K562 (cell line): ENCODE measurements around the gene PNKD. TPM values are rescaled to one million over a fixed set of nuclear protein-coding genes. Genes with fewer than 3 reads are reported as not detected.

Experiments
- ATAC-seq: fragments of 200-7000 bp; cut with Tn5 transposase; 3 replicates; pipeline ENCODE4 v1.9.1; 2020; ENCODE audit warnings: moderate library complexity
- BruUV-seq: library from RNA; stranded (reverse); fragments of 400-500 nt; replicated peaks from 2 replicates; lab custom pipeline; 2021; lab: Mats Ljungman, UMichigan
- CTCF ChIA-PET: fragments of 300-600 bp; formaldehyde crosslinking; extraction: SDS; loops from one replicate; lab custom pipeline; 2021; ENCODE audit warnings: low intra/inter-chr PET ratio; lab: Yijun Ruan, JAX
- POLR2A ChIA-PET: fragments of 300-600, 350-650 bp; sonication (Branson Sonifier 250); formaldehyde crosslinking; extraction: SDS; loops from one replicate; lab custom pipeline; 2021; ENCODE audit warnings: antibody characterized with exemption, inconsistent platforms; lab: Yijun Ruan, JAX
- DNase-seq, 4 experiments: peaks; one replicate each; pipeline versions ENCODE4 v3.0.0 to v3.0.0-alpha.2; 2011 to 2018; ENCODE audit warnings: low spot score in 3 of 4, mixed read lengths in 3 of 4; ENCODE audit errors: extremely low read depth in 1 of 4
- FAIRE-seq: peaks from 2 replicates; lab custom pipeline; 2011; peaks lifted over from hg19 to GRCh38; lab: Jason Lieb, UNC
- H2AFZ ChIP-seq: 2 replicates; pipeline ENCODE4 v1.6.0; 2011; ENCODE audit warnings: low read depth, low read length, control low read depth, inconsistent platforms
- H3K27ac ChIP-seq: fragments of 200-600 bp; 3 replicates; pipeline ENCODE4 v1.8.0; 2011; ENCODE audit warnings: low read depth, mild to moderate bottlenecking, control low read depth, inconsistent platforms, low read length, moderate library complexity, mixed read lengths; ENCODE audit errors: extremely low read depth
- H3K27me3 ChIP-seq, 2 experiments: fragments of 300-600 bp in 1 of 2; 2 replicates in 1 of 2; 3 replicates in 1 of 2; pipeline versions ENCODE4 v1.6.0 to v1.8.0; 2011; ENCODE audit warnings: inconsistent platforms in 2 of 2, low read length in 2 of 2, mild to moderate bottlenecking in 1 of 2, mixed read lengths in 1 of 2, moderate library complexity in 1 of 2; ENCODE audit not compliant: control insufficient read depth in 2 of 2, insufficient read depth in 2 of 2
- H3K36me3 ChIP-seq: fragments of 300-600 bp; 3 replicates; pipeline ENCODE4 v1.8.0; 2011; ENCODE audit warnings: mild to moderate bottlenecking, low read length, inconsistent platforms; ENCODE audit not compliant: control insufficient read depth, insufficient read depth
- H3K4me1 ChIP-seq, 2 experiments: fragments of 200-600 bp in 1 of 2; replicated peaks in 1 of 2; 2 replicates in 1 of 2; 3 replicates in 1 of 2; pipeline versions ENCODE4 v1.5.1 to v1.8.0; 2011; ENCODE audit warnings: inconsistent platforms in 2 of 2, low read length in 2 of 2, mild to moderate bottlenecking in 1 of 2, mixed read lengths in 1 of 2, moderate library complexity in 1 of 2; ENCODE audit not compliant: control insufficient read depth in 2 of 2, insufficient read depth in 2 of 2
- H3K4me2 ChIP-seq: 2 replicates; pipeline ENCODE4 v1.6.1; 2011; ENCODE audit warnings: low read length, control low read depth, inconsistent platforms, mixed read lengths; ENCODE audit not compliant: insufficient read depth
- H3K4me3 ChIP-seq: fragments of 200-600 bp; sonication (generic), shearing (Covaris generic); 2 replicates; pipeline ENCODE4 v1.5.1; 2016; ENCODE audit warnings: control low read depth, inconsistent platforms
- H3K79me2 ChIP-seq: fragments of 200-600 bp; 3 replicates; pipeline ENCODE4 v1.8.0; 2011; ENCODE audit warnings: low read length, inconsistent platforms; ENCODE audit not compliant: control insufficient read depth, insufficient read depth
- H3K9ac ChIP-seq, 2 experiments: 2 replicates each; pipeline versions ENCODE4 v1.6.0 to v1.6.1; 2011; ENCODE audit warnings: low read depth in 2 of 2, low read length in 2 of 2, control low read depth in 1 of 2, inconsistent platforms in 1 of 2, mild to moderate bottlenecking in 1 of 2, mixed read lengths in 1 of 2; ENCODE audit not compliant: insufficient read depth in 1 of 2
- H3K9me1 ChIP-seq: one replicate; pipeline ENCODE4 v1.6.0; 2011; ENCODE audit warnings: inconsistent platforms, mild to moderate bottlenecking, low read length, moderate library complexity; ENCODE audit not compliant: control insufficient read depth, insufficient read depth
- H3K9me3 ChIP-seq: replicated peaks from 2 replicates; pipeline ENCODE4 v1.5.1; 2011; ENCODE audit warnings: low read depth, low read length, inconsistent platforms; ENCODE audit not compliant: control insufficient read depth, insufficient read depth
- H4K20me1 ChIP-seq: replicated peaks from 2 replicates; pipeline ENCODE4 v1.6.1; 2011; ENCODE audit warnings: low read length, inconsistent platforms, mixed read lengths; ENCODE audit not compliant: control insufficient read depth, insufficient read depth
- MEIS2 ChIP-seq: fragments of 450-650 bp; IDR thresholded peaks from 2 replicates; pipeline ENCODE4 v1.6.1; 2014; ENCODE audit warnings: mild to moderate bottlenecking; ENCODE audit not compliant: partially characterized antibody
- TOE1 ChIP-seq, 2 experiments: fragments of 450-650 bp in 1 of 2; sonication (generic) in 1 of 2; formaldehyde crosslinking in 1 of 2; IDR thresholded peaks; 2 replicates each; pipeline versions ENCODE4 v1.7.1 to v1.8.0; 2016 to 2022; ENCODE audit warnings: borderline replicate concordance in 2 of 2, mild to moderate bottlenecking in 2 of 2, antibody characterized with exemption in 1 of 2, inconsistent platforms in 1 of 2, low read depth in 1 of 2, missing genetic modification reagents in 1 of 2, moderate library complexity in 1 of 2
- ZNF3 ChIP-seq: fragments of 250-450 bp; sonication (Bioruptor Pico); IDR thresholded peaks from 2 replicates; pipeline ENCODE4 v1.5.0; 2021; ENCODE audit warnings: mild to moderate bottlenecking, moderate library complexity
- ZNF395 ChIP-seq: fragments of 200-800 bp; sonication (Bioruptor generic); IDR thresholded peaks from 2 replicates; pipeline ENCODE4 v1.6.1; 2017; ENCODE audit warnings: missing genetic modification characterization, missing compliant biosample characterization
- ZNF583 ChIP-seq: fragments of 250-450 bp; sonication (Bioruptor Pico); IDR thresholded peaks from 2 replicates; pipeline ENCODE4 v1.4.0; 2020
- ZSCAN32 ChIP-seq: fragments of 450-650 bp; formaldehyde crosslinking; IDR thresholded peaks from 2 replicates; pipeline ENCODE4 v1.4.0; 2020; ENCODE audit warnings: mild to moderate bottlenecking, moderate library complexity
- WGBS: fragments of 100-300 bp; shearing (Covaris generic); methylation state at CpG from one replicate; pipeline ENCODE4 v1.1.6; 2016; ENCODE audit warnings: low coverage, mixed read lengths; ENCODE audit not compliant: insufficient coverage; ENCODE audit errors: missing lambda C conversion rate; 5-methylcytosine and 5-hydroxymethylcytosine counted together
- in situ Hi-C: fragments of 300-500 bp; cut with MboI; formaldehyde crosslinking; loops from 4 replicates; pipeline ENCODE4 v1.15.0; 2018; ENCODE audit warnings: inconsistent platforms, mixed read lengths
- intact Hi-C: fragments of 100-400 bp; cut with micrococcal nuclease; formaldehyde crosslinking; loops from 2 replicates; pipeline ENCODE4 v1.14.2; 2022
- polyA plus RNA-seq, 8 experiments: library from polyadenylated mRNA; depleted of rRNA in 4 of 8; stranded (reverse) in 5 of 8; unstranded in 3 of 8; fragments of >200 nt; fragmentation: Nextera tagmentation in 2 of 8; fragmentation: Illumina TruSeq in 1 of 8; extraction: Ambion mirVana in 2 of 8; extraction: Trizol in 1 of 8; gene quantifications; 2 replicates each; pipeline versions ENCODE4 v1.2.1 to v1.2.3, GENCODE V29; 2011 to 2014; ENCODE audit warnings: inconsistent platforms in 1 of 8, missing spikeins in 1 of 8
- total RNA-seq, 7 experiments: library from RNA; depleted of rRNA in 6 of 7; stranded (reverse); fragments of >200 nt in 6 of 7; fragmentation: Illumina TruSeq in 2 of 7; extraction: Trizol in 2 of 7; gene quantifications; 2 replicates each; pipeline versions ENCODE4 v1.2.1 to v1.2.3, GENCODE V29; 2011 to 2021; ENCODE audit warnings: low replicate concordance in 1 of 7
- TF ChIP-seq, protein P1 (sequence below): fragments of 250-450 bp; sonication (Bioruptor Pico); IDR thresholded peaks from 2 replicates; pipeline ENCODE4 v1.5.1; 2021; ENCODE audit warnings: mild to moderate bottlenecking
- TF ChIP-seq, protein P2 (sequence below): fragments of 250-450 bp; sonication (Bioruptor Pico); IDR thresholded peaks from 2 replicates; pipeline ENCODE4 v1.5.0; 2020; ENCODE audit warnings: mild to moderate bottlenecking, borderline replicate concordance
- TF ChIP-seq, protein P3 (sequence below): fragments of 250-450 bp; sonication (Bioruptor Pico); IDR thresholded peaks from 2 replicates; pipeline ENCODE4 v1.4.0; 2020

PNKD gene
- total and polyA plus RNA-seq, 9 of the 15 experiments (the other 6 are each of a cell fraction or from before 2014, with no cell fraction given): 26.0 to 105 (median 60.1) TPM

DNA sequence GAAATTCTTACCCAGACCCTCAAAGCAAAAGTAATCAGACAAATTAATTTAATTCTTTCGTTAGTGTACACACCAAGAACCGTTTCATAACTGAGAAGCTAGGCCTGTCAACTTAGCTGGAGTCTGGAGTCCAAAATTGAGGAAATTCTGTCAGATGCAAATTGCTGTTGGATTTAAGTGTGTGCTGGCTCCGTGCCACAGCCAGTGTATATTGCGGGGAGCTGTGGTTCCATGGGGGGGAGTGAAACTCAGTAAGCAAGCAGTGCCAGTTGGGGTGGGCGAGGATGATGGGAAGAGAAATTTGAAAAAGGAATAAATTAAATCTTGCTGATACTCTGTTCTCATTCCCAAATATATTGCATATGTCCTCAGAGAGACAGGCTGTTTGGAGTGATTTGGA, 49.3 kb upstream of the PNKD start (continued):
- TF ChIP-seq, protein P1, sequence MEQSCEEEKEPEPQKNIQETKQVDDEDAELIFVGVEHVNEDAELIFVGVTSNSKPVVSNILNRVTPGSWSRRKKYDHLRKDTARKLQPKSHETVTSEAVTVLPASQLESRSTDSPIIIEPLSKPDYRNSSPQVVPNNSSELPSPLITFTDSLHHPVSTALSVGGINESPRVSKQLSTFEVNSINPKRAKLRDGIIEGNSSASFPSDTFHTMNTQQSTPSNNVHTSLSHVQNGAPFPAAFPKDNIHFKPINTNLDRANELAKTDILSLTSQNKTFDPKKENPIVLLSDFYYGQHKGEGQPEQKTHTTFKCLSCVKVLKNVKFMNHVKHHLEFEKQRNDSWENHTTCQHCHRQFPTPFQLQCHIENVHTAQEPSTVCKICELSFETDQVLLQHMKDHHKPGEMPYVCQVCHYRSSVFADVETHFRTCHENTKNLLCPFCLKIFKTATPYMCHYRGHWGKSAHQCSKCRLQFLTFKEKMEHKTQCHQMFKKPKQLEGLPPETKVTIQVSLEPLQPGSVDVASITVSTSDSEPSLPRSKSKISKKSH (CRISPR knock-in tag): no peak
- TF ChIP-seq ZNF3 (CRISPR knock-in tag) (no peak), TOE1 (IDR thresholded peaks at IDR 0.05; ENCODE audit: borderline replicate concordance) (no peak), TOE1 (CRISPR knock-in tag; IDR thresholded peaks at IDR 0.05; ENCODE audit: borderline replicate concordance, low read depth) (no peak)
- TF ChIP-seq, protein P2, sequence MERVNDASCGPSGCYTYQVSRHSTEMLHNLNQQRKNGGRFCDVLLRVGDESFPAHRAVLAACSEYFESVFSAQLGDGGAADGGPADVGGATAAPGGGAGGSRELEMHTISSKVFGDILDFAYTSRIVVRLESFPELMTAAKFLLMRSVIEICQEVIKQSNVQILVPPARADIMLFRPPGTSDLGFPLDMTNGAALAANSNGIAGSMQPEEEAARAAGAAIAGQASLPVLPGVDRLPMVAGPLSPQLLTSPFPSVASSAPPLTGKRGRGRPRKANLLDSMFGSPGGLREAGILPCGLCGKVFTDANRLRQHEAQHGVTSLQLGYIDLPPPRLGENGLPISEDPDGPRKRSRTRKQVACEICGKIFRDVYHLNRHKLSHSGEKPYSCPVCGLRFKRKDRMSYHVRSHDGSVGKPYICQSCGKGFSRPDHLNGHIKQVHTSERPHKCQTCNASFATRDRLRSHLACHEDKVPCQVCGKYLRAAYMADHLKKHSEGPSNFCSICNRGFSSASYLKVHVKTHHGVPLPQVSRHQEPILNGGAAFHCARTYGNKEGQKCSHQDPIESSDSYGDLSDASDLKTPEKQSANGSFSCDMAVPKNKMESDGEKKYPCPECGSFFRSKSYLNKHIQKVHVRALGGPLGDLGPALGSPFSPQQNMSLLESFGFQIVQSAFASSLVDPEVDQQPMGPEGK (CRISPR knock-in tag): no peak
- TF ChIP-seq, all 486 proteins: peak for 0

DNA sequence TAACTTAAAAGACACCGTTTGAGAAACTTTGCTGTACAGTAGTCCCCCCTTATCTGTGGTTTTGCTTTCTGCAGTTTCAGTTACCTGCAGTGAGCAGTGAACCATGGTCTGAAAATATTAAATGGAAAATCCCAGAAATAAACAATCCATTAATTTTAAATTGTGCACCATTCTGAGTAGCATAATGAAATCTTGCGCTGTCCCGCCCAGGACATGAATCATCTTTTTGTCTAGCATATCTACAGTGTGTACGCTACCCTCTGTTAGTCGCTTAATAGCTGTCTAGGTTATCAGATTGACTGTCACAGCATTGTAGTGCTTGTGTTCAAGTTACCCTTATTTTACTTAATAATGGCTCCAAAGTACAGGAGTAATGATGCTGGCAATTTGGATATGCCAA, 47.3 kb upstream of the PNKD start:
- no TSS peak for BruUV-seq
- ATAC-seq (peak; percentile 76), DNase-seq (peak in 1 of 4 experiments; percentile 6), FAIRE-seq (no peak)
- intact Hi-C loops (no loop called here), in situ Hi-C loops (no loop called here)
- H3K4me1 ChIP-seq: peaks cover 0 to 15% of the 10 kb centered on the region in 2 experiments; a peak in 4 of 5 replicates
- POLR2A ChIA-PET: no interaction called here
- H3K4me2 ChIP-seq: no peak overlapping the region
- 29% methylated on average over 5 of the region's 5 CpGs for WGBS
- H3K27me3 ChIP-seq: no peaks in the 10 kb centered on the region
- no peak overlapping the region for H3K4me3 ChIP-seq
- H2AFZ ChIP-seq: no peak overlapping the region
- H4K20me1 ChIP-seq: peaks cover 9% of the 10 kb centered on the region; the same call in 1 of the 2 replicates
- peaks cover 50% of the 10 kb centered on the region for H3K79me2 ChIP-seq
- peaks cover 51% of the 10 kb centered on the region; the same call in 2 of the 3 replicates for H3K36me3 ChIP-seq
- no peak overlapping the region for H3K9ac ChIP-seq
- CTCF ChIA-PET: no interaction called here
- H3K9me1 ChIP-seq: no peaks in the 10 kb centered on the region
- H3K9me3 ChIP-seq: no peaks in the 10 kb centered on the region
- H3K27ac ChIP-seq: no peak overlapping the region; the same call in 2 of the 3 replicates
- TF ChIP-seq MEIS2: peak; percentile 79
- TF ChIP-seq, protein P3, sequence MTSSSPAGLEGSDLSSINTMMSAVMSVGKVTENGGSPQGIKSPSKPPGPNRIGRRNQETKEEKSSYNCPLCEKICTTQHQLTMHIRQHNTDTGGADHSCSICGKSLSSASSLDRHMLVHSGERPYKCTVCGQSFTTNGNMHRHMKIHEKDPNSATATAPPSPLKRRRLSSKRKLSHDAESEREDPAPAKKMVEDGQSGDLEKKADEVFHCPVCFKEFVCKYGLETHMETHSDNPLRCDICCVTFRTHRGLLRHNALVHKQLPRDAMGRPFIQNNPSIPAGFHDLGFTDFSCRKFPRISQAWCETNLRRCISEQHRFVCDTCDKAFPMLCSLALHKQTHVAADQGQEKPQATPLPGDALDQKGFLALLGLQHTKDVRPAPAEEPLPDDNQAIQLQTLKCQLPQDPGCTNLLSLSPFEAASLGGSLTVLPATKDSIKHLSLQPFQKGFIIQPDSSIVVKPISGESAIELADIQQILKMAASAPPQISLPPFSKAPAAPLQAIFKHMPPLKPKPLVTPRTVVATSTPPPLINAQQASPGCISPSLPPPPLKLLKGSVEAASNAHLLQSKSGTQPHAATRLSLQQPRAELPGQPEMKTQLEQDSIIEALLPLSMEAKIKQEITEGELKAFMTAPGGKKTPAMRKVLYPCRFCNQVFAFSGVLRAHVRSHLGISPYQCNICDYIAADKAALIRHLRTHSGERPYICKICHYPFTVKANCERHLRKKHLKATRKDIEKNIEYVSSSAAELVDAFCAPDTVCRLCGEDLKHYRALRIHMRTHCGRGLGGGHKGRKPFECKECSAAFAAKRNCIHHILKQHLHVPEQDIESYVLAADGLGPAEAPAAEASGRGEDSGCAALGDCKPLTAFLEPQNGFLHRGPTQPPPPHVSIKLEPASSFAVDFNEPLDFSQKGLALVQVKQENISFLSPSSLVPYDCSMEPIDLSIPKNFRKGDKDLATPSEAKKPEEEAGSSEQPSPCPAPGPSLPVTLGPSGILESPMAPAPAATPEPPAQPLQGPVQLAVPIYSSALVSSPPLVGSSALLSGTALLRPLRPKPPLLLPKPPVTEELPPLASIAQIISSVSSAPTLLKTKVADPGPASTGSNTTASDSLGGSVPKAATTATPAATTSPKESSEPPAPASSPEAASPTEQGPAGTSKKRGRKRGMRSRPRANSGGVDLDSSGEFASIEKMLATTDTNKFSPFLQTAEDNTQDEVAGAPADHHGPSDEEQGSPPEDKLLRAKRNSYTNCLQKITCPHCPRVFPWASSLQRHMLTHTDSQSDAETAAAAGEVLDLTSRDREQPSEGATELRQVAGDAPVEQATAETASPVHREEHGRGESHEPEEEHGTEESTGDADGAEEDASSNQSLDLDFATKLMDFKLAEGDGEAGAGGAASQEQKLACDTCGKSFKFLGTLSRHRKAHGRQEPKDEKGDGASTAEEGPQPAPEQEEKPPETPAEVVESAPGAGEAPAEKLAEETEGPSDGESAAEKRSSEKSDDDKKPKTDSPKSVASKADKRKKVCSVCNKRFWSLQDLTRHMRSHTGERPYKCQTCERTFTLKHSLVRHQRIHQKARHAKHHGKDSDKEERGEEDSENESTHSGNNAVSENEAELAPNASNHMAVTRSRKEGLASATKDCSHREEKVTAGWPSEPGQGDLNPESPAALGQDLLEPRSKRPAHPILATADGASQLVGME (CRISPR knock-in tag): no peak
- peak; percentile 98 for TF ChIP-seq ZNF583
- TF ChIP-seq ZSCAN32: no peak
- TF ChIP-seq ZNF395 (CRISPR knock-in tag): no peak
